Uterus (tissue), 4 donors: Measurements from ENCODE around the gene WNT5B. TPM values are rescaled to one million over a fixed set of nuclear protein-coding genes. Genes with fewer than 3 reads are reported as not detected.

Source experiments
- DNase-seq, 2 donors: peaks; one replicate each; pipeline ENCODE4 v3.0.0-alpha.2; 2019 to 2020
- H3K27ac ChIP-seq, 2 donors: fragments of 200-600 bp; sonication (generic); 1 replicate in 1 of 2; 2 replicates in 1 of 2; pipeline ENCODE4 v1.5.1; 2016 to 2018
- H3K27me3 ChIP-seq, 2 donors: fragments of 200-600 bp; sonication (generic); one replicate each; pipeline ENCODE4 v1.5.1; 2018 to 2019; ENCODE audit warnings: control low read depth in 1 of 2
- H3K36me3 ChIP-seq, 2 donors: fragments of 200-600 bp; sonication (generic); one replicate each; pipeline ENCODE4 v1.5.1; 2019; ENCODE audit warnings: control low read depth in 1 of 2
- H3K4me1 ChIP-seq, 2 donors: fragments of 200-600 bp; sonication (generic); one replicate each; pipeline ENCODE4 v1.5.1; 2018 to 2019; ENCODE audit warnings: control low read depth in 1 of 2
- H3K4me3 ChIP-seq, 2 donors: fragments of 200-600 bp; sonication (generic); 1 replicate in 1 of 2; 2 replicates in 1 of 2; pipeline ENCODE4 v1.5.1; 2018 to 2019; ENCODE audit warnings: mild to moderate bottlenecking in 1 of 2
- H3K9me3 ChIP-seq, 2 donors: fragments of 200-600 bp; sonication (generic); one replicate each; pipeline ENCODE4 v1.5.1; 2019; ENCODE audit warnings: control low read depth in 1 of 2
- POLR2A ChIP-seq, 2 donors: fragments of 450-650 bp; IDR thresholded peaks; one replicate each; pipeline ENCODE4 v1.6.1; 2016; ENCODE audit warnings: antibody characterized with exemption in 2 of 2, mild to moderate bottlenecking in 1 of 2, moderate library complexity in 1 of 2
- intact Hi-C: fragments of 100-400 bp; cut with DNase I; formaldehyde crosslinking; loops from one replicate; pipeline ENCODE4 v1.15.1; 2023; ENCODE audit warnings: low total_unique reads
- total RNA-seq, 4 donors: library from RNA; depleted of rRNA in 3 of 4; stranded (reverse); fragments of >200 nt in 3 of 4; gene quantifications; one replicate each; pipeline versions ENCODE4 v1.1.0 to v1.2.4, GENCODE V29; 2014 to 2023
- TF ChIP-seq, protein P1 (sequence below), 4 experiments: fragments of 200-600 bp in 2 of 4; fragments of 450-650 bp in 2 of 4; sonication (generic) in 2 of 4; IDR thresholded peaks; one replicate each; pipeline ENCODE4 v1.5.1; 2016 to 2019; ENCODE audit warnings: antibody characterized with exemption in 4 of 4, mild to moderate bottlenecking in 2 of 4, moderate library complexity in 1 of 4
- donor health status: DM: yes; HTN: yes; CAD: no.

The WNT5B gene
- total RNA-seq, 4 donors from 2014 or later = 5.9 to 20.9 (median 7.2) TPM; not detected in 1

DNA sequence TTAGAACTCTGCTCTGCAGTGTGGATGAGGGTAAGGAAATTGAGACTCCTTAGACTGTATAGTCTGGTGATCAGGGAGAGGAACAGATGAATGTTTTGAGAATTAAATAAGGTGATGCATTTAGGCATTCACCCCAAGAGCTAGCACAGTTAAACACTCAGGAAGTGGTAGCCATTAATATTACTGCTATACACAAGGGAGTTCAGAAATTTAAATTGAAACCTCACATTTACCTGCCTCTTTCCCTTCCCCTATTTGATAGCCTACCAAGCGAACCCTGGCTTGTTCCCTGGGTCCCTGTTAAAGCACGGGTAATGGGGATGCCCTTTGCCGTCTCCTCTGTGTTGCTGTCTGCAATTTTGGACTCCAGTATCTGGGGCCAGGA is 18.2 kb downstream of the WNT5B start:
- TF ChIP-seq, protein P1, sequence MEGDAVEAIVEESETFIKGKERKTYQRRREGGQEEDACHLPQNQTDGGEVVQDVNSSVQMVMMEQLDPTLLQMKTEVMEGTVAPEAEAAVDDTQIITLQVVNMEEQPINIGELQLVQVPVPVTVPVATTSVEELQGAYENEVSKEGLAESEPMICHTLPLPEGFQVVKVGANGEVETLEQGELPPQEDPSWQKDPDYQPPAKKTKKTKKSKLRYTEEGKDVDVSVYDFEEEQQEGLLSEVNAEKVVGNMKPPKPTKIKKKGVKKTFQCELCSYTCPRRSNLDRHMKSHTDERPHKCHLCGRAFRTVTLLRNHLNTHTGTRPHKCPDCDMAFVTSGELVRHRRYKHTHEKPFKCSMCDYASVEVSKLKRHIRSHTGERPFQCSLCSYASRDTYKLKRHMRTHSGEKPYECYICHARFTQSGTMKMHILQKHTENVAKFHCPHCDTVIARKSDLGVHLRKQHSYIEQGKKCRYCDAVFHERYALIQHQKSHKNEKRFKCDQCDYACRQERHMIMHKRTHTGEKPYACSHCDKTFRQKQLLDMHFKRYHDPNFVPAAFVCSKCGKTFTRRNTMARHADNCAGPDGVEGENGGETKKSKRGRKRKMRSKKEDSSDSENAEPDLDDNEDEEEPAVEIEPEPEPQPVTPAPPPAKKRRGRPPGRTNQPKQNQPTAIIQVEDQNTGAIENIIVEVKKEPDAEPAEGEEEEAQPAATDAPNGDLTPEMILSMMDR (IDR thresholded peaks at IDR 0.05) = no peak
- TF ChIP-seq POLR2A (IDR thresholded peaks at IDR 0.05) = no peak
- no peaks in the 10 kb centered on the region for H3K27me3 ChIP-seq
- intact Hi-C loops = no loop called here
- H3K27ac ChIP-seq = no peak overlapping the region
- no peaks in the 10 kb centered on the region for H3K9me3 ChIP-seq
- H3K4me1 ChIP-seq = no peaks in the 10 kb centered on the region
- no peak overlapping the region for H3K4me3 ChIP-seq
- H3K36me3 ChIP-seq = no peaks in the 10 kb centered on the region
- no peak for DNase-seq

DNA sequence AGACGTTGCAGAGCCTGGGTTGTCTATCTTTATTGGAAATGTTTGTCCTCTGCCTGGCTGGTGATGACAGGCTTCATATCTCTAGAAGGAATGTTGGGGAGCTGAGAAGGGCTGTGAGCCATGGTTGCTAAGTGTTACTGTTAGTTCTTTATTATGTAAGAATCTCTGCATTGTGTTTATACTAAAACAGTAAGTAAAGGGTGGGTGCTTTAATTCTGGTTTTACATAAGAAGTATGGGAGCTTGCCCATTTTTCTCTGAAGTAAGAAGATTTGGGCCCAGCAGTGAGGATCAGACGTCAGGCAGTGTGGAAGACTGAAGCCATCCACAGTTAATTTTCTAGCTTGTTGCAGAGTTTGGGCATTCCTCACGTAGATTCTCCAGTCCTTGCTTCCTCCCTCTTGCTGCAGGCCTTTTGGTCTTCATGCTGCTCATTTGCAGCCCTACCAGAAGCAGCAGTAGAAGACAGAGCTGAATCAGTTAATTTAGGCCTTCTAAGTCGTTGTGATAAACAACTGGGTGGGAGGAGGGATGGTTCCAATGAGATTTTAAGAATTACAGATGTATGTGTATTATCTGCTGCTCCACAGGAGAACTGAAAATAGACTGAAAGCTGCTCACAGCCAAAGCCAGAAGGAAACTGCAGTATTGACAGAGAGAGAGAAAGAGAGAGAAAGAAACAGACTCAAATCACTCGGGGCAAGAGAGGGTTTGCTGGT is 21.4 kb downstream of the WNT5B start:
- intact Hi-C loops = loop anchor here (5.0 kb wide), 1 partner anchor 142 kb away; no protein-coding TSS in a partner anchor
- Histone ChIP-seq H3K4me3 (no peak overlapping the region), H3K27me3 (no peaks in the 10 kb centered on the region), H3K36me3 (no peaks in the 10 kb centered on the region), H3K27ac (peak overlapping the region; percentile 24 to 57), H3K9me3 (no peaks in the 10 kb centered on the region), H3K4me1 (no peaks in the 10 kb centered on the region)
- no peak for DNase-seq
- no peak for TF ChIP-seq POLR2A (IDR thresholded peaks at IDR 0.05)
- TF ChIP-seq, protein P1 (IDR thresholded peaks at IDR 0.05) = no peak

DNA sequence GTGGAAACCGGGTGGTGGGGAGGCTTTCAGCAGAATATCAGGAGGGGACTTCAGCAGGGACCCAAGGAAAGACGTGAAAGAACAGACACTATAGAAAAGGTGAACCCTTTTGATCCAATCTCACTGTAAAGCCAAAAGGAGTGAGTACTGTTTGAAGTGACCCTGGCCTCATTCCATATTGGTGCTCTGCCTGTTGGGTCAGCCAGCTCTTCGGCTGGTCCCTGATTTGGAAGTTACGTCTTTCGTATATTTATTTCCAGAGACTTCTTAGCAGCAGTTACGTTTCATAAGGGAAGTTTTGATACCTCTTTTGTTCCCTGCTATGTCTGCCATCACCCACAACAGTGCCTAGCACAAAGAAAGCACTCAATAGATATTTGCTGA is 21.9 kb downstream of the WNT5B start:
- Histone ChIP-seq H3K4me3 (no peak overlapping the region), H3K36me3 (no peaks in the 10 kb centered on the region), H3K9me3 (no peaks in the 10 kb centered on the region), H3K4me1 (no peaks in the 10 kb centered on the region), H3K27ac (peak overlapping the region; percentile 24 to 57), H3K27me3 (no peaks in the 10 kb centered on the region)
- intact Hi-C loops = loop anchor here (5.0 kb wide), 1 partner anchor 141 kb away; no protein-coding TSS in a partner anchor
- TF ChIP-seq, protein P1 (IDR thresholded peaks at IDR 0.05) = no peak
- TF ChIP-seq POLR2A (IDR thresholded peaks at IDR 0.05) = no peak
- DNase-seq = no peak

DNA sequence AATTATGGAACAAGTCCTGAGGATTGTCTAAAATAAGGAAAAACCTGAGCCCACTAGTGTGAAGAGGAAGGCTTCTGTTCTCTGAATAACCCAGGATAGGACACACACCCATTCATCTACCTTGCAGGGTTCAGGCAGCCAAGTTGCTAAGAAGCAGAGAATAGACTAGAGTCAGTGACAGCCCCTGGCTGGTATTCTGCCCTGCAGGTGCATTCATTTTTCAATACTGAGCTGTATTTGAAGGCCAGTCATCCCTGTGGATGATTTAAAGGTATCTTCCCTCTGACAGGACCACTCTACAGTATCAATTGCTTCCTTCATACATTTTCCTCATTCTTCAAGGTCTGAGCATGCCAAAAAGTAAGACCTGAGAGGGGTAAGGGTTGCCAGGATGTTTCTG is 22.9 kb downstream of the WNT5B start:
- TF ChIP-seq, protein P1 (IDR thresholded peaks at IDR 0.05) = no peak
- no peak for TF ChIP-seq POLR2A (IDR thresholded peaks at IDR 0.05)
- H3K27ac ChIP-seq = no peak overlapping the region
- no peaks in the 10 kb centered on the region for H3K9me3 ChIP-seq
- no peak overlapping the region for H3K4me3 ChIP-seq
- intact Hi-C loops = loop anchor here (5.0 kb wide), 1 partner anchor 140 kb away; no protein-coding TSS in a partner anchor
- no peaks in the 10 kb centered on the region for H3K4me1 ChIP-seq
- H3K27me3 ChIP-seq = no peaks in the 10 kb centered on the region
- H3K36me3 ChIP-seq = no peaks in the 10 kb centered on the region
- no peak for DNase-seq

DNA sequence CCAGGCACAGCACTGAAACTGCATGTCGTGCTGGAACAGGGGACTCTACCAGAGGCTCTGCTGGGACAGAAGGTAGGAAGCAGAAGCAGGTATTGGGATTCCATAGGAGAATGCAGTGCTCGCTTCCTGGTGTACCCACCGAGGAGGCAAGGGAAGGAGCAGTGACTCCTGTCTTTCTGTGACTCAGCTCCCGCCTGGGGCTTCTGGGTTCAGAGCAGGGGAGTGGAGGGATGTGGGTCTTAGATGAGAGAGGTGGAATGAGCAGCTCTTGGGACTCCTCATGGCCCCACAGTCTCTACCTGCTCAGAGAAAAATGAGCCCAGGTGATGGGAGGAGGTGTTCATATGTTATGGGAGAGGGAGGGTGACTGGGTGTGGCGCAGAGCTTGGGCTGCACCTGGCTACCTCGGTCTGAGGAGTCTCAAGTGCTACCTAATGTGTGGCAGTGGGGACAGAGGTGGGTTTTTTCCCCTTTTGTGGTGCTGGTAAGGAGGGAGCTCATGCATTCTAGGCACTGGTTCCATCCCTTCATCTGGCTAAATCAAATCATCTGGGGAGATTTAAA is 26.3 kb downstream of the WNT5B start:
- TF ChIP-seq, protein P1 (IDR thresholded peaks at IDR 0.05) = no peak
- no peak for TF ChIP-seq POLR2A (IDR thresholded peaks at IDR 0.05)
- Histone ChIP-seq H3K27ac (no peak overlapping the region), H3K27me3 (no peaks in the 10 kb centered on the region), H3K4me1 (no peaks in the 10 kb centered on the region), H3K4me3 (no peak overlapping the region), H3K36me3 (no peaks in the 10 kb centered on the region), H3K9me3 (no peaks in the 10 kb centered on the region)
- no peak for DNase-seq
- intact Hi-C loops = no loop called here
